ENCODE data around the gene KLF14.

Gene KLF14

GRCh38 chr7:130756316-130756715, 22.3 kb upstream of the KLF14 start:
- no peak for ATAC-seq

GRCh38 chr7:130752424-130752823, 18.4 kb upstream of the KLF14 start:
- no peak for ATAC-seq
- TF ChIP-seq ZFP30 (CRISPR knock-in tag; IDR thresholded peaks at IDR 0.05) (no peak), CSDC2 (CRISPR knock-in tag; IDR thresholded peaks at IDR 0.05) (no peak), ZNF70 (CRISPR knock-in tag; IDR thresholded peaks at IDR 0.05) (no peak), ARNTL (CRISPR knock-in tag; IDR thresholded peaks at IDR 0.05; ENCODE audit: borderline replicate concordance, low read depth) (no peak), RARB (CRISPR knock-in tag; IDR thresholded peaks at IDR 0.05) (no peak), ZC3H10 (CRISPR knock-in tag; IDR thresholded peaks at IDR 0.05) (no peak), OSR1 (CRISPR knock-in tag; IDR thresholded peaks at IDR 0.05) (no peak), PATZ1 (CRISPR knock-in tag; IDR thresholded peaks at IDR 0.05; ENCODE audit: borderline replicate concordance) (no peak), POU6F1 (CRISPR knock-in tag; IDR thresholded peaks at IDR 0.05; ENCODE audit: borderline replicate concordance, low read depth) (no peak), CSRNP3 (CRISPR knock-in tag; IDR thresholded peaks at IDR 0.05) (no peak), TCF4 (CRISPR knock-in tag; IDR thresholded peaks at IDR 0.05; ENCODE audit: borderline replicate concordance) (no peak), ZNF565 (CRISPR knock-in tag; conservative IDR thresholded peaks at IDR 0.05; ENCODE audit: low read depth) (no peak), ZNF8 (CRISPR knock-in tag; IDR thresholded peaks at IDR 0.05) (no peak)

More at GRCh38 chr7:130756316-130756715, 22.3 kb upstream of the KLF14 start:
- TF ChIP-seq TCF4 (CRISPR knock-in tag; IDR thresholded peaks at IDR 0.05; ENCODE audit: borderline replicate concordance), result no peak
- no peak for TF ChIP-seq CSRNP3 (CRISPR knock-in tag; IDR thresholded peaks at IDR 0.05)
- TF ChIP-seq ZNF70 (CRISPR knock-in tag; IDR thresholded peaks at IDR 0.05), result no peak
- TF ChIP-seq ZC3H10 (CRISPR knock-in tag; IDR thresholded peaks at IDR 0.05), result no peak
- no peak for TF ChIP-seq ZFP30 (CRISPR knock-in tag; IDR thresholded peaks at IDR 0.05)
- TF ChIP-seq ZNF8 (CRISPR knock-in tag; IDR thresholded peaks at IDR 0.05), result no peak
- TF ChIP-seq PATZ1 (CRISPR knock-in tag; IDR thresholded peaks at IDR 0.05; ENCODE audit: borderline replicate concordance), result no peak
- TF ChIP-seq GLIS3 (CRISPR knock-in tag; IDR thresholded peaks at IDR 0.05), result no peak
- TF ChIP-seq ZNF565 (CRISPR knock-in tag; conservative IDR thresholded peaks at IDR 0.05; ENCODE audit: low read depth), result no peak
- TF ChIP-seq RARB (CRISPR knock-in tag; IDR thresholded peaks at IDR 0.05), result no peak
- no peak for TF ChIP-seq ESRRG (CRISPR knock-in tag; IDR thresholded peaks at IDR 0.05)
- no peak for TF ChIP-seq ISL1 (CRISPR knock-in tag; IDR thresholded peaks at IDR 0.05)
- no peak for TF ChIP-seq OSR1 (CRISPR knock-in tag; IDR thresholded peaks at IDR 0.05)
- no peak for TF ChIP-seq SNAI2 (CRISPR knock-in tag; IDR thresholded peaks at IDR 0.05)

- ATAC-seq, result no peak
- TF ChIP-seq RARB (CRISPR knock-in tag; IDR thresholded peaks at IDR 0.05) (no peak), CSRNP3 (CRISPR knock-in tag; IDR thresholded peaks at IDR 0.05) (no peak), PPARA (CRISPR knock-in tag; IDR thresholded peaks at IDR 0.05; ENCODE audit: borderline replicate concordance) (no peak), ZFP30 (CRISPR knock-in tag; IDR thresholded peaks at IDR 0.05) (no peak), PATZ1 (CRISPR knock-in tag; IDR thresholded peaks at IDR 0.05; ENCODE audit: borderline replicate concordance) (no peak), POU6F1 (CRISPR knock-in tag; IDR thresholded peaks at IDR 0.05; ENCODE audit: borderline replicate concordance, low read depth) (no peak), BACH2 (CRISPR knock-in tag; IDR thresholded peaks at IDR 0.05; ENCODE audit: borderline replicate concordance) (no peak)
These were observed 16.7 kb upstream of the KLF14 start for GRCh38 chr7:130750755-130751154.
